ENCODE results near the gene L2HGDH. TPM values are rescaled to one million over a fixed set of nuclear protein-coding genes. Genes with fewer than 3 reads are reported as not detected.

The L2HGDH gene
- total and polyA plus RNA-seq, 9 of the 15 experiments (the other 6 are each of a cell fraction or from before 2014, with no cell fraction given) = 1.7 to 16.1 (median 10.5) TPM

GRCh38 chr14:50352584-50352983, 40.6 kb upstream of the L2HGDH start (continued):
- TF ChIP-seq, protein P1, sequence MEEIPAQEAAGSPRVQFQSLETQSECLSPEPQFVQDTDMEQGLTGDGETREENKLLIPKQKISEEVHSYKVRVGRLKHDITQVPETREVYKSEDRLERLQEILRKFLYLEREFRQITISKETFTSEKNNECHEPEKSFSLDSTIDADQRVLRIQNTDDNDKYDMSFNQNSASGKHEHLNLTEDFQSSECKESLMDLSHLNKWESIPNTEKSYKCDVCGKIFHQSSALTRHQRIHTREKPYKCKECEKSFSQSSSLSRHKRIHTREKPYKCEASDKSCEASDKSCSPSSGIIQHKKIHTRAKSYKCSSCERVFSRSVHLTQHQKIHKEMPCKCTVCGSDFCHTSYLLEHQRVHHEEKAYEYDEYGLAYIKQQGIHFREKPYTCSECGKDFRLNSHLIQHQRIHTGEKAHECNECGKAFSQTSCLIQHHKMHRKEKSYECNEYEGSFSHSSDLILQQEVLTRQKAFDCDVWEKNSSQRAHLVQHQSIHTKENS (CRISPR knock-in tag; IDR thresholded peaks at IDR 0.05) = no peak
- TF ChIP-seq ZBTB33 (CRISPR knock-in tag; IDR thresholded peaks at IDR 0.05) (no peak), TAL1 (IDR thresholded peaks at IDR 0.05) (no peak)

GRCh38 chr14:50350975-50351374, 38.9 kb upstream of the L2HGDH start:
- TF ChIP-seq BCOR (IDR thresholded peaks at IDR 0.05) = no peak
- H3K4me3 ChIP-seq = no peak overlapping the region
- FAIRE-seq (no peak), DNase-seq (ENCODE audit: extremely low read depth in 1 of 4, low spot score in 3 of 4) (no peak), ATAC-seq (no peak)
- no peaks in the 10 kb centered on the region for H3K79me2 ChIP-seq (ENCODE audit: control insufficient read depth, insufficient read depth, low read length)
- H3K27ac ChIP-seq (ENCODE audit: extremely low read depth, low read depth, low read length) = no peak overlapping the region
- H3K9ac ChIP-seq (ENCODE audit: insufficient read depth in 1 of 2, low read depth in 2 of 2, low read length in 2 of 2) = peak overlapping the region in 1 of 2 experiments; percentile 35; a peak in 1 of 4 replicates
- no peaks in the 10 kb centered on the region for H3K36me3 ChIP-seq (ENCODE audit: control insufficient read depth, insufficient read depth, low read length)
- peaks cover 0 to 16% of the 10 kb centered on the region in 2 experiments; a peak in 3 of 5 replicates for H3K4me1 ChIP-seq (replicated peaks in 1 of 2; ENCODE audit: control insufficient read depth in 2 of 2, insufficient read depth in 2 of 2, low read length in 2 of 2)
- no peak overlapping the region for H2AFZ ChIP-seq (ENCODE audit: low read depth, low read length)
- no peak overlapping the region for H3K4me2 ChIP-seq (ENCODE audit: insufficient read depth, low read length)
- no peaks in the 10 kb centered on the region for H3K9me1 ChIP-seq (ENCODE audit: control insufficient read depth, insufficient read depth, low read length)
- intact Hi-C loops (cut with micrococcal nuclease) (no loop called here), in situ Hi-C loops (cut with MboI) (no loop called here)
- no peaks in the 10 kb centered on the region for H3K9me3 ChIP-seq (replicated peaks; ENCODE audit: control insufficient read depth, insufficient read depth, low read depth, low read length)
- H3K27me3 ChIP-seq (ENCODE audit: control insufficient read depth in 2 of 2, insufficient read depth in 2 of 2, low read length in 2 of 2) = no peaks in the 10 kb centered on the region
- H4K20me1 ChIP-seq (replicated peaks; ENCODE audit: control insufficient read depth, insufficient read depth, low read length) = no peaks in the 10 kb centered on the region
- POLR2A ChIA-PET = interaction anchor here (0.8 to 1.0 kb wide), 2 partner anchors 13 to 16 kb away, joined by 3 read pairs; no protein-coding TSS in a partner anchor
- BruUV-seq (replicated peaks) = no TSS peak
- WGBS (ENCODE audit: insufficient coverage, low coverage, missing lambda C conversion rate) = 86% methylated on average over 2 of the region's 2 CpGs
- CTCF ChIA-PET (ENCODE audit: low intra/inter-chr PET ratio) = no interaction called here
